Measurements from ENCODE around the gene ZNF850.

Gene ZNF850

GRCh38 chr19:36688058-36688457 is 84.5 kb downstream of the ZNF850 start:
- DNase-seq (ENCODE audit: low spot score) = no peak

DNA sequence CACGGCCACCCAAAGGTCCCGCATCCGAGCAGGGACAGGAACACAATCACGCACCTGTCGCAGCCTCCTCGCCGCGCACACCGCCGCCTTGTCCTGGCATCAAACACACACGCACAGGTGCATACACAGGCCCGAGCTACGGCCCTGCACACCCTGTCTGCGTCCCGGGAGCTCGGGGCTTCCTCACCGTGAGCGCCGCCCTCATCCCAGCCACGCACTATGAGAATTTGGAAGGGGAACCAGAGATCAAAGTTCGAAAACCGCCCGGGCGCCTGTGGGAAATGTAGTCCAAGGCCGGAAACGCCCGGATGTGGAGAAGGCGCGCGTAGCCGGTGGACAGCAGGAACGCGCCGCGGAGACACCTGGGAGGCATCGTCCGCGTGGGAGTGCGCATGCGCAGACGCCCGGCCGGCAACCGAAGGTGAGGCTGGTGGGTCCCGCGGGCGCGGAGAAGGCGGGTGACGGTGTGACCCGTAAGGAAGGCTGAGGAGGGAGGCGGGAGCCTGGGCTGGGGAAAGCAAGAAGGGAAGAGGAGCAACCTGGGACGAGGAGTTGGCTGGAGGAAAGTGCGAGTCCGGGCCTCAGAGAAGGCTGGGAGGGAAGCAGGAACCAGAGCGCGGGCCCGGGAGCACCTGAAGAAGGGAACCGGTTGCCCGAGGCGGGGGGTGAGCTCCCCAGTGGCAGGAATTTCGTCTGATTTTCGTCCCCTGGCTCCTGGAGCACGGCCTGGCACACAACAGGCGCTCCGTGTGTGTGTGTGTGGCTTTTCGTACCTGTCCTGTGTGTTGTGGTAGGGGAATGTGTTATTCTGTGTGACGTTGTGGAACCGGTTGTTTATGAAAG is 85.2 kb downstream of the ZNF850 start, which contains the start of gene ZNF567:
Gene ZNF567 (plus strand): TSS at position 399 of the 843 bp plus-strand sequence. CDS start 7,256 bp downstream, outside the sequence.
- peak; percentile 94 for DNase-seq (ENCODE audit: low spot score)

GRCh38 chr19:36686365-36687213 is 86.0 kb downstream of the ZNF850 start:
- DNase-seq (ENCODE audit: low spot score) = no peak

- no peak for DNase-seq (ENCODE audit: low spot score)
Observed at GRCh38 chr19:36685835-36686234, 86.8 kb downstream of the ZNF850 start.

- no peak for DNase-seq (ENCODE audit: low spot score)
Observed at GRCh38 chr19:36679455-36679854, 93.2 kb downstream of the ZNF850 start.

- DNase-seq (ENCODE audit: low spot score) = no peak
Observed at GRCh38 chr19:36674201-36674600, 98.4 kb downstream of the ZNF850 start.

- DNase-seq (ENCODE audit: low spot score) = no peak
Observed at GRCh38 chr19:36672368-36672767, 100.2 kb downstream of the ZNF850 start.

GRCh38 chr19:36668646-36669045 is 104.0 kb downstream of the ZNF850 start:
- no peak for DNase-seq (ENCODE audit: low spot score)

GRCh38 chr19:36665832-36666231 is 106.8 kb downstream of the ZNF850 start:
- no peak for DNase-seq (ENCODE audit: low spot score)

Data from hematopoietic multipotent progenitor cell treated with erythropoietin and hydrocortisone succinate and interleukin-3 and kit ligand, for 15 days (in vitro differentiated cells).